K562 (cell line): ENCODE data around the gene MTHFR. TPM values are rescaled to one million over a fixed set of nuclear protein-coding genes. Genes with fewer than 3 reads are reported as not detected.
A peak's percentile ranks its signal among the peaks of the same experiment; 100 is the strongest.

Source experiments
- ATF1 ChIP-seq, 2 experiments: fragments of 450-650 bp in 1 of 2; IDR thresholded peaks; 2 replicates each; pipeline ENCODE4 v1.6.1; 2016; ENCODE audit warnings: missing compliant biosample characterization in 1 of 2, missing genetic modification characterization in 1 of 2
- CEBPG ChIP-seq, 3 experiments: fragments of 200-800 bp in 1 of 3; sonication (Bioruptor generic) in 1 of 3; sonication (generic) in 1 of 3; formaldehyde crosslinking in 1 of 3; IDR thresholded peaks in 2 of 3; conservative IDR thresholded peaks in 1 of 3; 2 replicates each; pipeline versions ENCODE4 v1.6.1 to v1.8.0; 2016 to 2022; ENCODE audit warnings: missing compliant biosample characterization in 2 of 3, missing genetic modification characterization in 2 of 3, mild to moderate bottlenecking in 1 of 3, missing genetic modification reagents in 1 of 3
- CREB1 ChIP-seq, 2 experiments: sonication (generic) in 1 of 2; formaldehyde crosslinking in 1 of 2; IDR thresholded peaks; 2 replicates each; pipeline versions ENCODE4 v1.6.1 to v1.8.0; 2012 to 2022; ENCODE audit warnings: inconsistent platforms in 1 of 2, mild to moderate bottlenecking in 1 of 2, missing genetic modification reagents in 1 of 2, moderate library complexity in 1 of 2
- FOSL1 ChIP-seq: fragments of 200-800 bp; sonication (Bioruptor generic); conservative IDR thresholded peaks from 2 replicates; pipeline ENCODE4 v1.6.1; 2016; ENCODE audit warnings: missing genetic modification characterization, missing compliant biosample characterization
- GABPB1 ChIP-seq: sonication (generic); formaldehyde crosslinking; IDR thresholded peaks from 2 replicates; pipeline ENCODE4 v1.8.0; 2022; ENCODE audit warnings: mild to moderate bottlenecking, missing genetic modification reagents
- GABPB2 ChIP-seq: fragments of 250-450 bp; sonication (Bioruptor Pico); conservative IDR thresholded peaks from 2 replicates; pipeline ENCODE4 v1.5.1; 2021; ENCODE audit warnings: mild to moderate bottlenecking
- IRF1 ChIP-seq: sonication (generic); formaldehyde crosslinking; IDR thresholded peaks from 2 replicates; pipeline ENCODE4 v1.8.0; 2022; ENCODE audit warnings: missing genetic modification reagents, mild to moderate bottlenecking, borderline replicate concordance
- JUND ChIP-seq, 2 experiments: IDR thresholded peaks; 2 replicates in 1 of 2; 3 replicates in 1 of 2; pipeline ENCODE4 v1.6.1; 2011; ENCODE audit warnings: borderline replicate concordance in 2 of 2, low read depth in 2 of 2, low read length in 2 of 2, improper control_type of control experiment in 1 of 2, missing biosample characterization in 1 of 2, missing genetic modification characterization in 1 of 2, missing genetic modification reagents in 1 of 2
- LARP7 ChIP-seq: fragments of 450-650 bp; IDR thresholded peaks from 2 replicates; pipeline ENCODE4 v1.6.1; 2016
- MCM7 ChIP-seq, 2 experiments: fragments of 450-650 bp; IDR thresholded peaks; 2 replicates each; pipeline ENCODE4 v1.6.1; 2016 to 2018
- MLX ChIP-seq, 2 experiments: fragments of 450-650 bp in 1 of 2; sonication (generic) in 1 of 2; formaldehyde crosslinking; conservative IDR thresholded peaks; 2 replicates each; pipeline versions ENCODE4 v1.4.0 to v1.8.1; 2020 to 2022; ENCODE audit warnings: mild to moderate bottlenecking in 1 of 2, missing genetic modification reagents in 1 of 2
- NR2F6 ChIP-seq: fragments of 450-650 bp; formaldehyde crosslinking; IDR thresholded peaks from 2 replicates; pipeline ENCODE4 v1.4.0; 2020; ENCODE audit warnings: mild to moderate bottlenecking
- RAD21 ChIP-seq, 2 experiments: fragments of 250-450 bp in 1 of 2; fragments of 450-650 bp in 1 of 2; sonication (Bioruptor Pico) in 1 of 2; formaldehyde crosslinking in 1 of 2; IDR thresholded peaks in 1 of 2; conservative IDR thresholded peaks in 1 of 2; 2 replicates each; pipeline versions ENCODE4 v1.4.0 to v1.8.0; 2020 to 2022; ENCODE audit warnings: mild to moderate bottlenecking in 2 of 2, moderate library complexity in 1 of 2
- RCOR1 ChIP-seq, 2 experiments: IDR thresholded peaks; 2 replicates each; pipeline ENCODE4 v1.6.1; 2012; ENCODE audit warnings: low read depth in 2 of 2, low read length in 2 of 2, borderline replicate concordance in 1 of 2, improper control_type of control experiment in 1 of 2
- TBP ChIP-seq: optimal IDR thresholded peaks from 2 replicates; pipeline ENCODE3; 2011; ENCODE audit warnings: low read depth, low read length, improper control_type of control experiment
- ZNF140 ChIP-seq: fragments of 250-450 bp; sonication (Bioruptor Pico); IDR thresholded peaks from 2 replicates; pipeline ENCODE4 v1.8.0; 2021; ENCODE audit warnings: moderate library complexity, mild to moderate bottlenecking, inconsistent platforms
- ZNF165 ChIP-seq: fragments of 250-450 bp; sonication (Bioruptor Pico); IDR thresholded peaks from 2 replicates; pipeline ENCODE4 v1.4.0; 2020; ENCODE audit warnings: borderline replicate concordance
- ZNF655 ChIP-seq: fragments of 250-450 bp; sonication (Bioruptor Pico); IDR thresholded peaks from 2 replicates; pipeline ENCODE4 v1.5.0; 2021
- ZNF778 ChIP-seq: fragments of 450-650 bp; formaldehyde crosslinking; IDR thresholded peaks from 2 replicates; pipeline ENCODE4 v1.4.0; 2020; ENCODE audit warnings: mild to moderate bottlenecking, moderate library complexity
- ZNF79 ChIP-seq: fragments of 250-450 bp; sonication (Bioruptor Pico); IDR thresholded peaks from 2 replicates; pipeline ENCODE4 v1.4.0; 2020; ENCODE audit warnings: low read depth, mild to moderate bottlenecking, moderate library complexity
- polyA plus RNA-seq, 8 experiments: library from polyadenylated mRNA; depleted of rRNA in 4 of 8; stranded (reverse) in 5 of 8; unstranded in 3 of 8; fragments of >200 nt; fragmentation: Nextera tagmentation in 2 of 8; fragmentation: Illumina TruSeq in 1 of 8; extraction: Ambion mirVana in 2 of 8; extraction: Trizol in 1 of 8; gene quantifications; 2 replicates each; pipeline versions ENCODE4 v1.2.1 to v1.2.3, GENCODE V29; 2011 to 2014; ENCODE audit warnings: inconsistent platforms in 1 of 8, missing spikeins in 1 of 8
- total RNA-seq, 7 experiments: library from RNA; depleted of rRNA in 6 of 7; stranded (reverse); fragments of >200 nt in 6 of 7; fragmentation: Illumina TruSeq in 2 of 7; extraction: Trizol in 2 of 7; gene quantifications; 2 replicates each; pipeline versions ENCODE4 v1.2.1 to v1.2.3, GENCODE V29; 2011 to 2021; ENCODE audit warnings: low replicate concordance in 1 of 7

Gene MTHFR
- total and polyA plus RNA-seq, 9 of the 15 experiments (the other 6 are each of a cell fraction or from before 2014, with no cell fraction given): 5.0 to 104 (median 62.6) TPM

DNA sequence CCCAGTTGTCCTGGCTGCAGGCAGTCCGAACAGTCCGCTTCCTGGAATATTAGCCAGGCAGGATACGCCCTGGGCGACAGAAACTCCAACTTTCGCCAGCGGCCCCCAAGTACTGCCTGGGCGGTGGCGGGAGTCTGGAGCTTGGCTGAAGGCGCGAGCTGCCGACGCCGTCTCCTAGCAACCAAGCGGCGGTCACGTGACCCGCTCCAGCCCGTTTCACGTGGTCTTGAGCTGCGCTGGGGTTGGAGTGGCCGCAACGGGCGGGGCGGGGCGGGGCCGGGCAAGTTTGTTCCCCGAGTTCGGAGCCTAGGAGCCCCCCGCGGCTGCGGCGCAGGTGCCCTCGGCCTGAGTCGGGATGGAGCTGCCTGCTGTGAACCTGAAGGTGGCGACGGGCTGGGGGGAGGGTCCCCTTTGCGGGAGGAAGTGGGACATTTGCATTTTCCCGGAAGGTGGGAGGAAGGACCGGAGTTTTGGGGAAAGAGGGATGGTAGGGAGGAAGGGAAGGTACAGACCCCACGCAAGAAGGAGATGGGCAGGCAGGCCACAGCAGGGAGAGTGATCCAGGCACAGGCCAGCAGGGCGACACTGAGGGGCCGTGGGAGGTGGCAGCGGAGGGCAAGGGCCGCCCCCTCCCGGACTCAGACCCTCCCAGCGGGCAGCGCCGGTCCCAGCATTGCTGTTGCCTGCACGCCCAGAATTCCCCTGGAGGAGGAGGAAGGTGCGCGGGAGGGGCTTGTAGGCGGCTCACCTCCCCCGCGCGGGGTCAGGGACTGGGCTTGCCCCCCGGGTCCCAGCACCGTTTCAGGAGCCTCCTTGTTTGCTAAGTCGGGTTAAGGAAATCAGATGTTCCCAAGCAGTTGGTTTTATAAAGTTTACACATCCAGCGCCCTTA, 69.7 kb downstream of the MTHFR start, which contains the start of gene AGTRAP (continued):
- no peak for TF ChIP-seq RAD21 (CRISPR knock-in tag; conservative IDR thresholded peaks at IDR 0.05 in 1 of 2, IDR thresholded peaks at IDR 0.05 in 1 of 2)
- peak; percentile 96 for TF ChIP-seq LARP7
- TF ChIP-seq GABPB1: peak; percentile 64; the same call in 1 of the 2 replicates
- no peak for TF ChIP-seq MCM7 (IDR thresholded peaks at IDR 0.05)
- TF ChIP-seq IRF1 (CRISPR knock-in tag): no peak
- no peak for TF ChIP-seq ZNF778
- TF ChIP-seq ZNF140 (CRISPR knock-in tag): no peak
- TF ChIP-seq ZNF655: no peak
- peak; percentile 32; the same call in 1 of the 2 replicates for TF ChIP-seq JUND (IDR thresholded peaks at IDR 0.05; ENCODE audit: borderline replicate concordance, low read depth, low read length)
- peak; percentile 57; the same call in 1 of the 3 replicates for TF ChIP-seq JUND (tag; IDR thresholded peaks at IDR 0.05; ENCODE audit: borderline replicate concordance, low read depth, low read length)
- no peak for TF ChIP-seq ZNF165 (CRISPR knock-in tag)
- 0 out of 2 replicates have a peak, but pooled peaks have one; percentile 14 for TF ChIP-seq CEBPG (CRISPR knock-in tag; IDR thresholded peaks at IDR 0.05)
- no peak for TF ChIP-seq CEBPG (tag; conservative IDR thresholded peaks at IDR 0.05 in 1 of 2, IDR thresholded peaks at IDR 0.05 in 1 of 2)
- TF ChIP-seq ZNF79 (CRISPR knock-in tag): 0 out of 2 replicates have a peak, but pooled peaks have one; percentile 3
- peak; percentile 39; the same call in 1 of the 2 replicates for TF ChIP-seq CREB1 (IDR thresholded peaks at IDR 0.05)
- TF ChIP-seq CREB1 (CRISPR knock-in tag; IDR thresholded peaks at IDR 0.05): peak; percentile 36; the same call in 1 of the 2 replicates
- 0 out of 4 replicates have a peak, but pooled peaks of 1 of the 2 experiments have one; percentile 1 for TF ChIP-seq RCOR1 (IDR thresholded peaks at IDR 0.05; ENCODE audit: borderline replicate concordance in 1 of 2, low read depth in 2 of 2, low read length in 2 of 2)
- TF ChIP-seq GABPB2 (CRISPR knock-in tag): no peak
- peak; percentile 22 for TF ChIP-seq TBP
- peak; percentile 35; the same call in 1 of the 2 replicates for TF ChIP-seq FOSL1 (tag)
- TF ChIP-seq ATF1 (CRISPR knock-in tag; IDR thresholded peaks at IDR 0.05): no peak
- peak; percentile 47 for TF ChIP-seq ATF1 (tag; IDR thresholded peaks at IDR 0.05)
- peak; percentile 17 to 26; a peak in 1 of 4 replicates for TF ChIP-seq MLX (CRISPR knock-in tag; conservative IDR thresholded peaks at IDR 0.05)
- no peak for TF ChIP-seq NR2F6 (CRISPR knock-in tag)
